ENCODE results near the gene ANKHD1.
"Not testable (repeated sequence)": the region's sequence is repeated elsewhere in the genome, so short reads cannot be mapped to it uniquely, and the experiment has no call there.

The ANKHD1 gene

GRCh38 chr5:140421375-140421774, 19.7 kb downstream of the ANKHD1 start:
- DNase-seq (ENCODE audit: low read depth): not testable (repeated sequence)

- DNase-seq (ENCODE audit: low read depth): no peak
These were observed 22.0 kb downstream of the ANKHD1 start for GRCh38 chr5:140423609-140424008.

GRCh38 chr5:140424135-140424534, 22.5 kb downstream of the ANKHD1 start:
- DNase-seq (ENCODE audit: low read depth): no peak

- not testable (repeated sequence) for DNase-seq (ENCODE audit: low read depth)
These were observed 26.1 kb downstream of the ANKHD1 start for GRCh38 chr5:140427726-140428125.

GRCh38 chr5:140429724-140430123, 28.1 kb downstream of the ANKHD1 start:
- no peak for DNase-seq (ENCODE audit: low read depth)

- DNase-seq (ENCODE audit: low read depth): no peak
These were observed 30.6 kb downstream of the ANKHD1 start for GRCh38 chr5:140432212-140432611.

- no peak for DNase-seq (ENCODE audit: low read depth)
These were observed 31.3 kb downstream of the ANKHD1 start for GRCh38 chr5:140432916-140433315.

- not testable (repeated sequence) for DNase-seq (ENCODE audit: low read depth)
These were observed 55.7 kb downstream of the ANKHD1 start for GRCh38 chr5:140457368-140457767.

GRCh38 chr5:140466981-140467742, 65.5 kb downstream of the ANKHD1 start:
- DNase-seq (ENCODE audit: low read depth): no peak

GRCh38 chr5:140468188-140468587, 66.6 kb downstream of the ANKHD1 start:
- DNase-seq (ENCODE audit: low read depth): no peak

GRCh38 chr5:140469259-140469658, 67.6 kb downstream of the ANKHD1 start:
- DNase-seq (ENCODE audit: low read depth): no peak

- no peak for DNase-seq (ENCODE audit: low read depth)
These were observed 78.8 kb downstream of the ANKHD1 start for GRCh38 chr5:140480310-140481014.

GRCh38 chr5:140481758-140482157, 80.1 kb downstream of the ANKHD1 start:
- DNase-seq (ENCODE audit: low read depth): peak; percentile 52

GRCh38 chr5:140483055-140483454, 81.4 kb downstream of the ANKHD1 start:
- no peak for DNase-seq (ENCODE audit: low read depth)

- DNase-seq (ENCODE audit: low read depth): not testable (repeated sequence)
These were observed 86.5 kb downstream of the ANKHD1 start for GRCh38 chr5:140488141-140488540.

GRCh38 chr5:140488914-140489313, 87.3 kb downstream of the ANKHD1 start:
- no peak for DNase-seq (ENCODE audit: low read depth)

GRCh38 chr5:140497897-140498296, 96.3 kb downstream of the ANKHD1 start:
- no peak for DNase-seq (ENCODE audit: low read depth)

GRCh38 chr5:140498591-140498990, 97.0 kb downstream of the ANKHD1 start:
- DNase-seq (ENCODE audit: low read depth): no peak

- DNase-seq (ENCODE audit: low read depth): no peak
These were observed 101.2 kb downstream of the ANKHD1 start for GRCh38 chr5:140502834-140503233.

- DNase-seq (ENCODE audit: low read depth): no peak
These were observed 108.3 kb downstream of the ANKHD1 start for GRCh38 chr5:140509898-140510297.

GRCh38 chr5:140513124-140513523, 111.5 kb downstream of the ANKHD1 start:
- no peak for DNase-seq (ENCODE audit: low read depth)

GRCh38 chr5:140524003-140524402, 122.4 kb downstream of the ANKHD1 start:
- DNase-seq (ENCODE audit: low read depth): no peak

GRCh38 chr5:140540227-140540626, 138.6 kb downstream of the ANKHD1 start:
- DNase-seq (ENCODE audit: low read depth): no peak

GRCh38 chr5:140542972-140543371, 141.3 kb downstream of the ANKHD1 start:
- no peak for DNase-seq (ENCODE audit: low read depth)

Measured in non-pigmented ciliary epithelial cell (primary cell).